ENCODE data around the gene CHERP. TPM values are rescaled to one million over a fixed set of nuclear protein-coding genes. Genes with fewer than 3 reads are reported as not detected.

Gene CHERP
- total and polyA plus RNA-seq, 8 donors, result 11.0 to 26.8 (median 17.2) TPM

- H3K36me3 ChIP-seq, result peaks cover 9 to 80% (median 65%) of the 10 kb centered on the region in 3 donors
- FAIRE-seq, result no peak
- no peaks in the 10 kb centered on the region for H3K4me1 ChIP-seq
- H3K27me3 ChIP-seq, result no peaks in the 10 kb centered on the region
- H3K9me3 ChIP-seq, result no peaks in the 10 kb centered on the region
- no peak overlapping the region for H3K27ac ChIP-seq
- ATAC-seq, result no peak
- H3K4me3 ChIP-seq, result no peak overlapping the region
- no peak for TF ChIP-seq CTCF (IDR thresholded peaks at IDR 0.05)
- intact Hi-C loops (cut with DNase I), result no loop called here
- no peak for DNase-seq
- whole genome bisulfite sequencing, 2 donors, result 93 to 94% methylated on average over 18 of the region's 18 CpGs
These were observed 21.1 kb downstream of the CHERP start for GRCh38 chr19:16520986-16521624.

GRCh38 chr19:16520074-16520973, 21.9 kb downstream of the CHERP start:
- no peaks in the 10 kb centered on the region for H3K4me1 ChIP-seq
- 91 to 93% methylated on average over 45 of the region's 45 CpGs for WGBS, 2 donors
- H3K27me3 ChIP-seq, result no peaks in the 10 kb centered on the region
- peak in 1 of 6 donors; percentile 62 for DNase-seq
- H3K9me3 ChIP-seq, result no peaks in the 10 kb centered on the region
- no peak for FAIRE-seq
- H3K4me3 ChIP-seq, result no peak overlapping the region
- H3K27ac ChIP-seq, result no peak overlapping the region
- TF ChIP-seq CTCF (IDR thresholded peaks at IDR 0.05), result no peak
- peaks cover 9 to 74% (median 59%) of the 10 kb centered on the region in 3 donors for H3K36me3 ChIP-seq
- intact Hi-C loops (cut with DNase I), result no loop called here
- no peak for ATAC-seq

- H3K9me3 ChIP-seq, result no peaks in the 10 kb centered on the region
- H3K27ac ChIP-seq, result no peak overlapping the region
- ATAC-seq (no peak), FAIRE-seq (no peak), DNase-seq (no peak)
- WGBS, 2 donors, result 95 to 96% methylated on average over 24 of the region's 24 CpGs
- peaks cover 5 to 63% (median 48%) of the 10 kb centered on the region in 3 donors for H3K36me3 ChIP-seq
- H3K4me1 ChIP-seq, result no peaks in the 10 kb centered on the region
- intact Hi-C loops (cut with DNase I), result no loop called here
- TF ChIP-seq CTCF (IDR thresholded peaks at IDR 0.05), result no peak
- H3K4me3 ChIP-seq, result no peak overlapping the region
- no peaks in the 10 kb centered on the region for H3K27me3 ChIP-seq
These were observed 23.0 kb downstream of the CHERP start for GRCh38 chr19:16519230-16519687.

DNA sequence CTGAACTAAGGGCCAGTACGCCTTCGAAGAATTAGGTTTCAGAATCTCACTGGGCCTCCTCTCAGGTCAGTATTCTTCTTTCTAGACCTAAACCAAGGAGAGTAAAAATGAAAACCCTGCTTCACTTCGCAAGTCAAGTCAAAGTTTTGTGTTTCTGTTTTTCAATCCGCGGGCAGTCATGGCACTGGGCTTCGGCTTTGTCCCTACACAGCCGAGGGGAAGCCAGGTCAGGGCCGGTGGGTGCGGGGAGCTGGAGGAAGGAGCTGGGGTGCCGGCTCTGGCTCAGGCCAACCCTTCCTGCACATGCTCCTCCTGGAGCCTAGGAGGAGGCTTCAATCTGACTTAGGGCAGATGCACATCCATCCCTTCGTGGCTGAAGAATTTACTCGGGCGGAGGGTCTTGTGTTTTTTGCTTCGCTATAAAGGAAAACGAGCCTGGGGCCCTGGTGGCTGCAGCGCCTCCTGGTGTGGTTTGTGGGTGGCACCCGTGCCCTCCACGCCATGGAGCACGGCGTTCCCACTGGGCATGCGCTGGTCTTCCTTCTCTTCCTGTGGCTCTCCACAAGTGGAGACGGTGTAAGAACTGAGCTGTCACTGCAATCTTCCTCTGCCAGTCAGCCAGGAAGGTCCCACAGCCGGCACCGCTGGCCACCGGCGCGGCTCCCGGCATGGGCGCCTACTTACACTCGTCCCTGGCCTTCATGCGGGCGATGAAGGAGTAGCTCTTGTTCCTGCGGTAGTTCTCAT, 23.6 kb downstream of the CHERP start:
- Histone ChIP-seq H3K27ac (no peak overlapping the region), H3K4me1 (no peaks in the 10 kb centered on the region), H3K9me3 (no peaks in the 10 kb centered on the region), H3K4me3 (no peak overlapping the region), H3K36me3 (peaks cover 5 to 62% (median 42%) of the 10 kb centered on the region in 3 donors), H3K27me3 (no peaks in the 10 kb centered on the region)
- no peak for DNase-seq
- no peak for FAIRE-seq
- intact Hi-C loops (cut with DNase I), result no loop called here
- ATAC-seq, result no peak
- 90 to 91% methylated on average over 33 of the region's 33 CpGs for WGBS, 2 donors
- TF ChIP-seq CTCF (IDR thresholded peaks at IDR 0.05), result no peak
